Endodermal cell (in vitro differentiated cells): ENCODE results near the gene SPO11. TPM values are rescaled to one million over a fixed set of nuclear protein-coding genes. Genes with fewer than 3 reads are reported as not detected.

Experiments
- DNase-seq: peaks from one replicate; pipeline ENCODE4 v3.0.0-alpha.2; 2017
- H3K27ac ChIP-seq: 2 replicates; pipeline ENCODE4 v1.5.1; 2013; ENCODE audit warnings: mild to moderate bottlenecking, low read depth, low read length, moderate library complexity
- H3K27me3 ChIP-seq: 2 replicates; pipeline ENCODE4 v1.6.1; 2013; ENCODE audit warnings: mild to moderate bottlenecking, low read length, moderate library complexity; ENCODE audit not compliant: insufficient read depth, control insufficient read depth, poor library complexity, severe bottlenecking
- H3K36me3 ChIP-seq: 2 replicates; pipeline ENCODE4 v1.7.0; 2013; ENCODE audit warnings: mild to moderate bottlenecking, low read length, moderate library complexity; ENCODE audit not compliant: control insufficient read depth, insufficient read depth
- H3K4me1 ChIP-seq: one replicate; pipeline ENCODE4 v1.7.0; 2013; ENCODE audit warnings: low read length; ENCODE audit not compliant: control insufficient read depth, insufficient read depth
- H3K4me3 ChIP-seq: 2 replicates; pipeline ENCODE4 v1.5.1; 2013; ENCODE audit warnings: mild to moderate bottlenecking, low read length, moderate library complexity
- H3K9ac ChIP-seq: 2 replicates; pipeline ENCODE4 v1.6.1; 2013; ENCODE audit warnings: mild to moderate bottlenecking, low read length, moderate library complexity; ENCODE audit not compliant: poor library complexity, severe bottlenecking; ENCODE audit errors: extremely low read depth
- H3K9me3 ChIP-seq: 2 replicates; pipeline ENCODE4 v1.6.1; 2013; ENCODE audit warnings: mild to moderate bottlenecking, low read length, moderate library complexity; ENCODE audit not compliant: control insufficient read depth
- H3K27ac Mint-ChIP-seq: 2 replicates; pipeline ENCODE4 v1.8.0; 2020; ENCODE audit warnings: mixed read lengths
- H3K27me3 Mint-ChIP-seq: 2 replicates; pipeline ENCODE4 v1.8.0; 2021; ENCODE audit warnings: mild to moderate bottlenecking, mixed read lengths; ENCODE audit not compliant: insufficient read depth
- H3K36me3 Mint-ChIP-seq: 2 replicates; pipeline ENCODE4 v1.8.0; 2020; ENCODE audit warnings: low read depth, mixed read lengths
- H3K4me1 Mint-ChIP-seq: 2 replicates; pipeline ENCODE4 v1.8.0; 2020; ENCODE audit warnings: mixed read lengths
- H3K4me3 Mint-ChIP-seq: 2 replicates; pipeline ENCODE4 v1.8.0; 2020; ENCODE audit warnings: mild to moderate bottlenecking, moderate library complexity, mixed read lengths
- H3K9me3 Mint-ChIP-seq: 2 replicates; pipeline ENCODE4 v1.8.0; 2020; ENCODE audit warnings: mild to moderate bottlenecking, mixed read lengths
- WGBS, 2 experiments: methylation state at CpG; one replicate each; pipeline versions ENCODE4 v1.1.5 to v1.1.7; 2013; ENCODE audit warnings: missing lambda C conversion rate in 2 of 2, mixed read lengths in 1 of 2; ENCODE audit not compliant: insufficient coverage in 1 of 2, insufficient read length in 1 of 2; 5-methylcytosine and 5-hydroxymethylcytosine counted together
- total RNA-seq, 2 donors: library from RNA; stranded (reverse); fragmentation: NEBNext Ultra II Directional in 1 of 2; extraction: Animal tissue kit (Norgen Biotek cat#: 25700) in 1 of 2; gene quantifications; 2 replicates in 1 of 2; 3 replicates in 1 of 2; pipeline ENCODE4 v1.2.1, GENCODE V29; 2021
- TF ChIP-seq, protein P1 (sequence below): fragments of 200-600 bp; sonication (generic); conservative IDR thresholded peaks from 2 replicates; pipeline ENCODE4 v1.5.0; 2021; ENCODE audit warnings: antibody characterized with exemption, mild to moderate bottlenecking

The SPO11 gene
- total RNA-seq, 2 donors from 2014 or later, result not detected

DNA sequence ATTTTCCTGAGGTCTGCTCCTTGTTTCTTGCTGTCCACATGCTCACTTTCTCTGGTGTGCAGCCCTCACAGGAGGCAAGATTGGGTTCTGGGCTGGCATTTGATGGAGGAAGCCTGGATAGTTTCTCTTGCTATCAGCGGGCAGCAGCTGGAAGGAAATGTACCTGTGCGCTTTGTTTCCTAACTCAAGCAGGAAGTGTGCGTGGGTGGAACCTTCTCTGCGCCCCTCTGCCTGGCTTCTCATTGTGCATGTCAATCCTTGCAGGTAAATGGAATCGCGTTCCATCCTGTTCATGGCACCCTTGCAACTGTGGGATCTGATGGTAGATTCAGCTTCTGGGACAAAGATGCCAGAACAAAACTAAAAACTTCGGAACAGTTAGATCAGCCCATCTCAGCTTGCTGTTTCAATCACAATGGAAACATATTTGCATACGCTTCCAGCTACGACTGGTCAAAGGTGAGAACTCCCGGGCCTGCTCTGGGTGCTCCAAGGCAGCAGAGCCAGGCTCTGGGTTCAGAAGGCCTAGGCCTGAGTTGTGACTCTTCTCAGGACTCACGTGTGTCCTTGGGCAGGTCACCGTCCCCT, 44.8 kb downstream of the SPO11 start:
- no peak overlapping the region for H3K4me3 Mint-ChIP-seq

DNA sequence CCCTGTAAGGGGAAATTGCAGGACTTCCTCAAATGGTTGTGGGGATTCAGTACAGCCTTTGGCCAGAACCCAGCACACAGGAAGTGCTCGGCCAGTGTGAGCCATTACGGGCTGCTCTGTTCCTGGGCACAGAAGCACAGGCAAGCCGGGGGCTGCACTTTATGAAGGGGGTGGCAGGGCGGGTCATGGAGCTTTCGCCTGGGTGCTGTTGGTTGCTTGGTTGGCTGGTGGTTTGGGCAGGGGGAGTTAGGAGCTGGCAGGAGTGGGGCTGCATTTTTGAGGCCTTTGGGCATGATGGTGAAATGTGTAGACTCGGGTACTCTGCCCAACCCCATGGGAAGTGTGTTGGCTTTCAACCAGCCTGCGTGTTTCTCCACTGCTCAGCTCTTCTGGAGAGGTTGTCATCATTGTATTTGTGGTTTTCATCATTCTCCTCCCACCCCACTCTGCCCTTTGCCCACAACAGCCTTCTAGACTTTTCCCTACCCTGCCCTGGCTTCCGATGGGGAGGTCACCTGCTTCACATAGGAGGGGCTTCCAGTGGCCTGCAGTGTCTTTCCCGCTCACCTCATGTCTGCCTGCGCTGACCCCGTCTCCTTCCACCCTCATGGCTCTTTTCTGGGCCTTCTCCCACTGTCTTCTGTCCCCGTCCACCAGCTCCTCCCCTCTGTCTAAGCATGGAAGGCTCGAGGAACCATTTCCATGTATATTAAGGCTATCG, 45.5 kb downstream of the SPO11 start:
- Mint-ChIP-seq H3K27ac (peak overlapping the region; percentile 59), H3K9me3 (no peaks in the 10 kb centered on the region), H3K36me3 (peaks cover 79% of the 10 kb centered on the region), H3K27me3 (no peaks in the 10 kb centered on the region), H3K4me1 (no peaks in the 10 kb centered on the region), H3K4me3 (no peak overlapping the region)
- no peak for DNase-seq
- Histone ChIP-seq H3K4me3 (no peak overlapping the region), H3K27ac (no peak overlapping the region), H3K9ac (no peak overlapping the region), H3K27me3 (no peaks in the 10 kb centered on the region), H3K36me3 (peaks cover 87% of the 10 kb centered on the region), H3K4me1 (no peaks in the 10 kb centered on the region), H3K9me3 (no peaks in the 10 kb centered on the region)
- TF ChIP-seq, protein P1, sequence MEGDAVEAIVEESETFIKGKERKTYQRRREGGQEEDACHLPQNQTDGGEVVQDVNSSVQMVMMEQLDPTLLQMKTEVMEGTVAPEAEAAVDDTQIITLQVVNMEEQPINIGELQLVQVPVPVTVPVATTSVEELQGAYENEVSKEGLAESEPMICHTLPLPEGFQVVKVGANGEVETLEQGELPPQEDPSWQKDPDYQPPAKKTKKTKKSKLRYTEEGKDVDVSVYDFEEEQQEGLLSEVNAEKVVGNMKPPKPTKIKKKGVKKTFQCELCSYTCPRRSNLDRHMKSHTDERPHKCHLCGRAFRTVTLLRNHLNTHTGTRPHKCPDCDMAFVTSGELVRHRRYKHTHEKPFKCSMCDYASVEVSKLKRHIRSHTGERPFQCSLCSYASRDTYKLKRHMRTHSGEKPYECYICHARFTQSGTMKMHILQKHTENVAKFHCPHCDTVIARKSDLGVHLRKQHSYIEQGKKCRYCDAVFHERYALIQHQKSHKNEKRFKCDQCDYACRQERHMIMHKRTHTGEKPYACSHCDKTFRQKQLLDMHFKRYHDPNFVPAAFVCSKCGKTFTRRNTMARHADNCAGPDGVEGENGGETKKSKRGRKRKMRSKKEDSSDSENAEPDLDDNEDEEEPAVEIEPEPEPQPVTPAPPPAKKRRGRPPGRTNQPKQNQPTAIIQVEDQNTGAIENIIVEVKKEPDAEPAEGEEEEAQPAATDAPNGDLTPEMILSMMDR, result no peak
- WGBS, 2 experiments, result 96 to 99% methylated on average over 10 to 14 of the region's 14 CpGs

More for the DNA sequence above, 44.8 kb downstream of the SPO11 start:
- Mint-ChIP-seq H3K27me3 (no peaks in the 10 kb centered on the region), H3K4me1 (no peaks in the 10 kb centered on the region), H3K9me3 (no peaks in the 10 kb centered on the region), H3K36me3 (peaks cover 81% of the 10 kb centered on the region), H3K27ac (peak overlapping the region; percentile 62)
- H3K27ac ChIP-seq, result no peak overlapping the region
- H3K9ac ChIP-seq, result no peak overlapping the region
- H3K9me3 ChIP-seq, result no peaks in the 10 kb centered on the region
- no peak for DNase-seq
- no peaks in the 10 kb centered on the region for H3K27me3 ChIP-seq
- 88 to 89% methylated on average over 10 to 12 of the region's 12 CpGs for WGBS, 2 experiments
- no peak overlapping the region for H3K4me3 ChIP-seq
- TF ChIP-seq, protein P1, result no peak
- peaks cover 88% of the 10 kb centered on the region for H3K36me3 ChIP-seq
- H3K4me1 ChIP-seq, result no peaks in the 10 kb centered on the region

DNA sequence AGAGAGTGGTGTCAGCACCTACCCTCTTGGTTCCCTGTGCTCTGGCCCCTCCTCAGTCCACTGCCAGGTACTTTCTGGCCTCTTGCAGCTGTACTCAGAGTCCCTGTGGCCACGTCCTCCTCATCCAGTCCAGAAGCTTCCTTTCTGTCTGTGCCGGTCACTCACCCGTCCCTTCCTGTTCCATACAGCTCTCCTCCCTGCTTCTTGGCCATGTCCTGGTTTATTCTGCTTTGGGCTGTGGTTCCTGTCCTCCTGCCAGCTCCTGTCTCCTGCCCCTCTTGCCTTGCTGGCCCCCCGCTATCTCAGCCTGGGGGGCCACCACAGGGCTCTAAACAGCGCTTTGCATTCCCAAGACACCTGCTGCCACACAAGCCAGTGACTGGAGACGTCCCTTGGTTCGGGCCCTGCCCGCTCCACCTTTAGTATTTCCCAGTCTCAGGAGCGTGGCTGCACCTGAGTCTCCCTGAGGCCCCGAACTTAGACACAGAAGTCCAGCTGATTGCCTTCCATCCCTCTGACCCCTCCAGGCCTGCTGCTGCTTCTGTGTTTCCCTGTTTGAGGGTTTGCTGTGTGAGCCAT, 46.1 kb downstream of the SPO11 start:
- Histone ChIP-seq H3K27me3 (no peaks in the 10 kb centered on the region), H3K27ac (no peak overlapping the region), H3K36me3 (peaks cover 85% of the 10 kb centered on the region), H3K4me1 (no peaks in the 10 kb centered on the region), H3K4me3 (no peak overlapping the region), H3K9me3 (no peaks in the 10 kb centered on the region), H3K9ac (no peak overlapping the region)
- no peak for DNase-seq
- no peaks in the 10 kb centered on the region for H3K27me3 Mint-ChIP-seq
- H3K4me1 Mint-ChIP-seq, result no peaks in the 10 kb centered on the region
- peak overlapping the region; percentile 59 for H3K27ac Mint-ChIP-seq
- no peak overlapping the region for H3K4me3 Mint-ChIP-seq
- H3K9me3 Mint-ChIP-seq, result no peaks in the 10 kb centered on the region
- H3K36me3 Mint-ChIP-seq, result peaks cover 79% of the 10 kb centered on the region
- 92% methylated on average over 4 to 10 of the region's 10 CpGs for WGBS, 2 experiments
- TF ChIP-seq, protein P1, result no peak
